ENCODE results near the gene GATA6.

GRCh38 chr18:22213333-22213973 lies 44.1 kb downstream of the GATA6 start:
- TF ChIP-seq TAF1 (IDR thresholded peaks at IDR 0.05; ENCODE audit: borderline replicate concordance, insufficient read depth, low read length) (no peak), REST (IDR thresholded peaks at IDR 0.05; ENCODE audit: insufficient read depth in 1 of 2, low read depth in 2 of 2, low read length in 2 of 2) (no peak), POLR2AphosphoS5 (IDR thresholded peaks at IDR 0.05; ENCODE audit: low read depth, low read length) (no peak), SIN3A (IDR thresholded peaks at IDR 0.05; ENCODE audit: borderline replicate concordance, insufficient read depth, low read length) (no peak)
